Keratinocyte (primary cell): Measurements from ENCODE around the gene SCMH1.

Experiments used
- CTCF ChIP-seq, 3 experiments: IDR thresholded peaks in 1 of 3; conservative IDR thresholded peaks in 1 of 3; optimal IDR thresholded peaks in 1 of 3; 2 replicates in 2 of 3; 3 replicates in 1 of 3; pipeline versions ENCODE3 to v1.5.1; 2011; ENCODE audit warnings: low read length in 3 of 3, mild to moderate bottlenecking in 3 of 3, moderate library complexity in 2 of 3, control low read depth in 1 of 3, inconsistent platforms in 1 of 3; ENCODE audit not compliant: insufficient read depth in 2 of 3; ENCODE audit errors: extremely low read depth in 1 of 3
- EZH2 ChIP-seq: IDR thresholded peaks from one replicate; pipeline ENCODE4 v1.6.1; 2012; ENCODE audit warnings: inconsistent platforms, mild to moderate bottlenecking, low read length, moderate library complexity

- TF ChIP-seq CTCF (optimal IDR thresholded peaks at IDR 0.05 in 1 of 3, IDR thresholded peaks at IDR 0.05 in 1 of 3, conservative IDR thresholded peaks at IDR 0.05 in 1 of 3; ENCODE audit: extremely low read depth in 1 of 3, insufficient read depth in 2 of 3, low read length in 3 of 3) = no peak
- TF ChIP-seq EZH2 = no peak
Observed at GRCh38 chr1:41025979-41026819, 215.9 kb downstream of the SCMH1 start.
